K562 (cell line): Measurements from ENCODE around the gene KYAT1. TPM values are rescaled to one million over a fixed set of nuclear protein-coding genes. Genes with fewer than 3 reads are reported as not detected.

Source experiments
- CHD4 ChIP-seq: fragments of 200-600 bp; sonication (generic); IDR thresholded peaks from 3 replicates; pipeline ENCODE4 v1.6.1; 2012; ENCODE audit warnings: low read depth, mild to moderate bottlenecking, mixed read lengths, low read length, inconsistent platforms; ENCODE audit not compliant: insufficient read depth, insufficient replicate concordance, poor library complexity, severe bottlenecking
- CREM ChIP-seq: IDR thresholded peaks from 2 replicates; pipeline ENCODE4 v1.6.1; 2014; ENCODE audit warnings: antibody characterized with exemption, low read depth
- DEAF1 ChIP-seq: fragments of 450-650 bp; formaldehyde crosslinking; IDR thresholded peaks from 2 replicates; pipeline ENCODE4 v1.4.0; 2020; ENCODE audit warnings: mild to moderate bottlenecking, moderate library complexity
- GABPA ChIP-seq: fragments of 200-800 bp; sonication (Bioruptor generic); conservative IDR thresholded peaks from 2 replicates; pipeline ENCODE4 v1.6.1; 2016; ENCODE audit warnings: low read depth, missing genetic modification characterization, missing compliant biosample characterization
- GABPB1 ChIP-seq: sonication (generic); formaldehyde crosslinking; IDR thresholded peaks from 2 replicates; pipeline ENCODE4 v1.8.0; 2022; ENCODE audit warnings: mild to moderate bottlenecking, missing genetic modification reagents
- NCOA2 ChIP-seq, 2 experiments: fragments of 450-650 bp; IDR thresholded peaks; 2 replicates each; pipeline ENCODE4 v1.6.1; 2018; ENCODE audit warnings: mild to moderate bottlenecking in 2 of 2, moderate library complexity in 1 of 2; ENCODE audit not compliant: partially characterized antibody in 2 of 2
- PURB ChIP-seq: sonication (generic); formaldehyde crosslinking; IDR thresholded peaks from 2 replicates; pipeline ENCODE4 v1.9.0; 2021; ENCODE audit warnings: low read depth, mild to moderate bottlenecking, missing genetic modification reagents
- ZBTB11 ChIP-seq, 3 experiments: fragments of 200-800 bp in 1 of 3; fragments of 250-450 bp in 1 of 3; fragments of 450-650 bp in 1 of 3; sonication (Bioruptor Pico) in 1 of 3; sonication (Bioruptor generic) in 1 of 3; formaldehyde crosslinking in 1 of 3; IDR thresholded peaks; 2 replicates each; pipeline versions ENCODE4 v1.6.1 to v1.8.0; 2016 to 2022; ENCODE audit warnings: mild to moderate bottlenecking in 2 of 3, missing genetic modification characterization in 2 of 3, missing compliant biosample characterization in 1 of 3, moderate library complexity in 1 of 3
- ZNF133 ChIP-seq: fragments of 250-450 bp; sonication (Bioruptor Pico); IDR thresholded peaks from 2 replicates; pipeline ENCODE4 v1.4.0; 2020; ENCODE audit warnings: mild to moderate bottlenecking
- ZNF318 ChIP-seq, 2 experiments: fragments of 450-650 bp; IDR thresholded peaks; 2 replicates each; pipeline ENCODE4 v1.6.1; 2016; ENCODE audit warnings: mild to moderate bottlenecking in 2 of 2, borderline replicate concordance in 1 of 2, low read depth in 1 of 2, moderate library complexity in 1 of 2
- polyA plus RNA-seq, 8 experiments: library from polyadenylated mRNA; depleted of rRNA in 4 of 8; stranded (reverse) in 5 of 8; unstranded in 3 of 8; fragments of >200 nt; fragmentation: Nextera tagmentation in 2 of 8; fragmentation: Illumina TruSeq in 1 of 8; extraction: Ambion mirVana in 2 of 8; extraction: Trizol in 1 of 8; gene quantifications; 2 replicates each; pipeline versions ENCODE4 v1.2.1 to v1.2.3, GENCODE V29; 2011 to 2014; ENCODE audit warnings: inconsistent platforms in 1 of 8, missing spikeins in 1 of 8
- total RNA-seq, 7 experiments: library from RNA; depleted of rRNA in 6 of 7; stranded (reverse); fragments of >200 nt in 6 of 7; fragmentation: Illumina TruSeq in 2 of 7; extraction: Trizol in 2 of 7; gene quantifications; 2 replicates each; pipeline versions ENCODE4 v1.2.1 to v1.2.3, GENCODE V29; 2011 to 2021; ENCODE audit warnings: low replicate concordance in 1 of 7

Gene KYAT1
- total and polyA plus RNA-seq, 9 of the 15 experiments (the other 6 are each of a cell fraction or from before 2014, with no cell fraction given), result 6.4 to 16.8 (median 11.1) TPM

- TF ChIP-seq ZBTB11 (CRISPR knock-in tag; IDR thresholded peaks at IDR 0.05), result peak; percentile 69 to 98 (median 88); a peak in 5 of 6 replicates
- no peak for TF ChIP-seq DEAF1 (CRISPR knock-in tag)
- TF ChIP-seq GABPB1 (CRISPR knock-in tag), result peak; percentile 97
- TF ChIP-seq PURB, result no peak
- TF ChIP-seq GABPA (tag), result peak; percentile 98
- no peak for TF ChIP-seq ZNF318 (IDR thresholded peaks at IDR 0.05; ENCODE audit: borderline replicate concordance in 1 of 2, low read depth in 1 of 2)
- no peak for TF ChIP-seq ZNF133 (CRISPR knock-in tag)
- TF ChIP-seq CHD4, result no peak
- peak in 1 of 2 experiments; percentile 78 for TF ChIP-seq NCOA2 (IDR thresholded peaks at IDR 0.05; ENCODE audit: partially characterized antibody in 2 of 2)
- peak; percentile 98 for TF ChIP-seq CREM
Measured at GRCh38 chr9:128881884-128882676, at the start of gene KYAT1, which contains the start of gene LRRC8A (continued).
